Erythroblast (primary cell): ENCODE results near the gene SPATA6.

Experiments used
- GATA1 ChIP-seq: IDR thresholded peaks from 2 replicates; pipeline ENCODE4 v1.6.1; 2011; ENCODE audit warnings: low read depth, mild to moderate bottlenecking, control low read depth, low read length, moderate library complexity
- POLR2A ChIP-seq: IDR thresholded peaks from 2 replicates; pipeline ENCODE4 v1.6.1; 2011; ENCODE audit warnings: mild to moderate bottlenecking, low read length

- TF ChIP-seq POLR2A (no peak), GATA1 (no peak)
These were observed 100.4 kb downstream of the SPATA6 start for GRCh38 chr1:48371598-48371997.
